Nephron (organoid): ENCODE measurements around the gene HCCS.
A peak's percentile ranks its signal among the peaks of the same experiment; 100 is the strongest.

ENCODE experiments used
- H3K27ac Mint-ChIP-seq, 3 experiments: 2 replicates each; pipeline ENCODE4 v1.8.0; 2020; ENCODE audit warnings: mixed read lengths in 3 of 3, mild to moderate bottlenecking in 2 of 3, moderate library complexity in 1 of 3
- H3K27me3 Mint-ChIP-seq: 2 replicates; pipeline ENCODE4 v1.8.0; 2021; ENCODE audit warnings: low read depth, mild to moderate bottlenecking, moderate library complexity, mixed read lengths
- H3K36me3 Mint-ChIP-seq: 2 replicates; pipeline ENCODE4 v1.8.0; 2020; ENCODE audit warnings: low read depth, mixed read lengths
- H3K4me1 Mint-ChIP-seq: 2 replicates; pipeline ENCODE4 v1.8.0; 2020; ENCODE audit warnings: mixed read lengths
- H3K4me3 Mint-ChIP-seq, 3 experiments: 2 replicates each; pipeline ENCODE4 v1.8.0; 2020; ENCODE audit warnings: mild to moderate bottlenecking in 3 of 3, mixed read lengths in 3 of 3, moderate library complexity in 2 of 3
- H3K9me3 Mint-ChIP-seq: 2 replicates; pipeline ENCODE4 v1.8.0; 2020; ENCODE audit warnings: mixed read lengths
- TF ChIP-seq, protein P1 (sequence below), 3 experiments: fragments of 200-600 bp; sonication (generic); IDR thresholded peaks; one replicate each; pipeline ENCODE4 v1.5.0; 2021; ENCODE audit warnings: antibody characterized with exemption in 3 of 3; ENCODE audit not compliant: unreplicated experiment in 3 of 3

Gene HCCS

DNA sequence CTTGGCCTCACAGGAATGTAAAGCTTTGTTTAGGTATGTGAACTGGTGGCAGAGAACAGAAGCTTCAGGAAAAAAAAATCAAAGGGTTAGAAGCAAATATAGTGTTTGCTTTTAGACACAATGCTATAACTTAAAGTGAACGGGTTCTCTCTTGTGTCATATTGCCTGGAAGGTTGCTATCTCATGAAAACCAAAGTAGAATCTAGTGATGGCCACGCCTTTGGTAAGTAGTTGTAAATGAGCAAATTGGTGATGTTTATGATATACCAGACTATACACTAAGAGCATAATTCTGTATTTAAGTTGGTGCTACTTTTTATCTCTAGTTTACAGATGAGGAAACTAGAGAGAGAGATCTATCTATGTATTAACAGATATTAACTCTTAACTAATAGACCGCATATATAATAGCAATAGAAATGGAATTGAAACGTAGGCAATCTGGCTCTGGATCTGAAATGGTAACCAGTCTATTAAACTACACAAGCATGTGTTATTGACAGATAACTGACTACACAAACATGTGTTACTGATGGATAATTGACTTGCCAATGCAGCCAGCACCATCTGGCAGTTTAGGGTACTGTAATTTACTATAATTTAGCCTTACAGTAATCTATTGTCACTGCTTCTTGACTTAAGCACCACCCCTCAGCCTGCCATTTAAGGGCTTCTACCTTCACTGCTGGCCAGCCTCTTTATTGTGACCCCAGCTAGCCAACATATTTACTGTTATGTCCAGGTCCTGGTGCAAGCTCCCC is 40.8 kb downstream of the HCCS start:
- TF ChIP-seq, protein P1, sequence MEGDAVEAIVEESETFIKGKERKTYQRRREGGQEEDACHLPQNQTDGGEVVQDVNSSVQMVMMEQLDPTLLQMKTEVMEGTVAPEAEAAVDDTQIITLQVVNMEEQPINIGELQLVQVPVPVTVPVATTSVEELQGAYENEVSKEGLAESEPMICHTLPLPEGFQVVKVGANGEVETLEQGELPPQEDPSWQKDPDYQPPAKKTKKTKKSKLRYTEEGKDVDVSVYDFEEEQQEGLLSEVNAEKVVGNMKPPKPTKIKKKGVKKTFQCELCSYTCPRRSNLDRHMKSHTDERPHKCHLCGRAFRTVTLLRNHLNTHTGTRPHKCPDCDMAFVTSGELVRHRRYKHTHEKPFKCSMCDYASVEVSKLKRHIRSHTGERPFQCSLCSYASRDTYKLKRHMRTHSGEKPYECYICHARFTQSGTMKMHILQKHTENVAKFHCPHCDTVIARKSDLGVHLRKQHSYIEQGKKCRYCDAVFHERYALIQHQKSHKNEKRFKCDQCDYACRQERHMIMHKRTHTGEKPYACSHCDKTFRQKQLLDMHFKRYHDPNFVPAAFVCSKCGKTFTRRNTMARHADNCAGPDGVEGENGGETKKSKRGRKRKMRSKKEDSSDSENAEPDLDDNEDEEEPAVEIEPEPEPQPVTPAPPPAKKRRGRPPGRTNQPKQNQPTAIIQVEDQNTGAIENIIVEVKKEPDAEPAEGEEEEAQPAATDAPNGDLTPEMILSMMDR (IDR thresholded peaks at IDR 0.05; ENCODE audit: unreplicated experiment in 3 of 3): no peak
- no peaks in the 10 kb centered on the region for H3K4me1 Mint-ChIP-seq
- H3K27me3 Mint-ChIP-seq: no peaks in the 10 kb centered on the region
- no peak overlapping the region for H3K4me3 Mint-ChIP-seq
- H3K27ac Mint-ChIP-seq: peak overlapping the region; percentile 25 to 83 (median 28)
- no peaks in the 10 kb centered on the region for H3K9me3 Mint-ChIP-seq
- peaks cover 5% of the 10 kb centered on the region for H3K36me3 Mint-ChIP-seq

DNA sequence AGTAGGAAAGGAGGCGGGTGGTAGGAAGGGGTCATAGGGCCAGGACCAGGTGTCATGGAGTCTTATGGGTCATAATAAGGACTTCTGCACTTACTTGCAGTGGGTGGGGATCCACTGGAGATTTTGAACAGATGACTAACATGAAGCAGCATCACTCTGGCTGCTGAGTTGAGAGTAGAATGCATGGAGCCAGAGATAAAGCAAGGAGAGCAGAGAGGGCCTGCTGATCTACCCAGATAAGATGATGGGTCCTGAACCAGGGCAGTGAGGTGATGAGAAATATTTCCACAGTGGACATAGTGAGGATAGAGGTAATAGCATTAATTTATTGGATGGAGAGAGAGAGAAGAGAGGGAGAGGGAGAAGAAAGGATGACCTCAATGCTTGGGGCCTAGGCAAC is 48.0 kb downstream of the HCCS start:
- Mint-ChIP-seq H3K4me3 (no peak overlapping the region), H3K4me1 (no peaks in the 10 kb centered on the region), H3K36me3 (peaks cover 4% of the 10 kb centered on the region), H3K9me3 (no peaks in the 10 kb centered on the region), H3K27me3 (no peaks in the 10 kb centered on the region), H3K27ac (no peak overlapping the region)
- TF ChIP-seq, protein P1 (IDR thresholded peaks at IDR 0.05; ENCODE audit: unreplicated experiment in 3 of 3): no peak

DNA sequence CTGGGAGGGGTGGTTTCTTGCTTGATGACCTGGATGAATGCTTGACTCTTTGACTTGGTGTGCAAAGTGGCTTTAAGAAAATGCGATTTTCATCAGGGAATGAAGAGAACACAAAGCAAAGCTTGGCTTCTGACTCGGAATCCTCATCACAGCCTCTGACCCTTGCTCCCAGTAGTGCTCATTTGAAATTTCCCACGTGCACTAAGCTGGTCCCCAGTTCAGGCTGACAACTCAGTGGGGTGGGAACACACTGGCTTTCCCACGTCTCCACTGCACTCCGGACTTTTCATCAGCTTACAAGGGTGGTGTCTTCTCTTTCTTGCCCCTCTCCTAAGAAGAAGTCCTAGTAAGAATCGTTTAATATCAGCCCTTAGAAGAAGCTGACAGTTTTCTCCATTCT is 53.3 kb downstream of the HCCS start:
- Mint-ChIP-seq H3K4me1 (no peaks in the 10 kb centered on the region), H3K9me3 (no peaks in the 10 kb centered on the region), H3K27ac (no peak overlapping the region), H3K27me3 (no peaks in the 10 kb centered on the region), H3K4me3 (no peak overlapping the region), H3K36me3 (peaks cover 14% of the 10 kb centered on the region)
- TF ChIP-seq, protein P1 (IDR thresholded peaks at IDR 0.05; ENCODE audit: unreplicated experiment in 3 of 3): no peak

DNA sequence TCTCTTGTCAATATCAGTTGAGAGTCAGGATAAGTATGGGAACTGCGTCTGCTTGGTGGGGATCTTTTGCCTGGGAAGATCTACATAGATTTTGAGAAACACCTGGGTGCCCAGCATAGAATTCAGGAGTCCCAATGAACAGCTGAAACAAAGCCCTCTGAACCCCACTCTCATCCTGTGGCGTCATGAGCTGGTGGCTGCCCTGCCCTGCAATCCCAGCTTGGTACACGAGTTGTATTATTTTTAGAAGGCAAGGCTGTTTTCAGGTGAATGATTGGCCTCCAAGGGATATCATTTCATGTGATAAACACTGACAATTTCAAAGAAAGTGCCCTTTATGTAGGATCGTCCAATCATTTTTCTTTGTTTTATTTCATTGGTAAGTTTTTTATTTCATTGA is 60.8 kb downstream of the HCCS start:
- Mint-ChIP-seq H3K4me1 (no peaks in the 10 kb centered on the region), H3K9me3 (no peaks in the 10 kb centered on the region), H3K4me3 (no peak overlapping the region), H3K36me3 (peaks cover 19% of the 10 kb centered on the region), H3K27ac (no peak overlapping the region), H3K27me3 (no peaks in the 10 kb centered on the region)
- TF ChIP-seq, protein P1 (IDR thresholded peaks at IDR 0.05; ENCODE audit: unreplicated experiment in 3 of 3): no peak

DNA sequence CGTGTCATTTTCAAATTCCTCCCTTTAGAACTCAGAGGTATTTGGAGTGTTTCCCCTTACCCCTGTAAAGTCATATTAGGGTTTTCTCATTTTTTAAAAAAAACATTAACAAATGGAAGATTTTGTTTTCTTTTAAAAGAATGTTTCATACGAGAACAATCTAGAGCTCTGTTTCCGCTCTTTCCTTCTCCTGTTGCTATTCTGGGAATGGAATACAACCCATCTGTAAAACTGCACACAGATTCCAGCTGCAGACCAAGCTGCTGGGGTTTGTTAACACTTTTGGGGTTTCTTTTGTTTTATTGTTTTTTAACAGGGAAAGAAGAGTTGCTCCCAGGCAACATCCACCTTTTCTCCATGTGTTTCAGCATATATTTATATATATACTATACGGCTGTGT is 61.3 kb downstream of the HCCS start:
- Mint-ChIP-seq H3K36me3 (peaks cover 15% of the 10 kb centered on the region), H3K9me3 (no peaks in the 10 kb centered on the region), H3K4me1 (no peaks in the 10 kb centered on the region), H3K27ac (no peak overlapping the region), H3K27me3 (no peaks in the 10 kb centered on the region), H3K4me3 (no peak overlapping the region)
- TF ChIP-seq, protein P1 (IDR thresholded peaks at IDR 0.05; ENCODE audit: unreplicated experiment in 3 of 3): no peak
